ENCODE results near the gene HOXB6. TPM values are rescaled to one million over a fixed set of nuclear protein-coding genes. Genes with fewer than 3 reads are reported as not detected.

HOXB6 gene
- total and polyA plus RNA-seq, 9 donors: 0.25 to 10.3 (median 1.2) TPM

DNA sequence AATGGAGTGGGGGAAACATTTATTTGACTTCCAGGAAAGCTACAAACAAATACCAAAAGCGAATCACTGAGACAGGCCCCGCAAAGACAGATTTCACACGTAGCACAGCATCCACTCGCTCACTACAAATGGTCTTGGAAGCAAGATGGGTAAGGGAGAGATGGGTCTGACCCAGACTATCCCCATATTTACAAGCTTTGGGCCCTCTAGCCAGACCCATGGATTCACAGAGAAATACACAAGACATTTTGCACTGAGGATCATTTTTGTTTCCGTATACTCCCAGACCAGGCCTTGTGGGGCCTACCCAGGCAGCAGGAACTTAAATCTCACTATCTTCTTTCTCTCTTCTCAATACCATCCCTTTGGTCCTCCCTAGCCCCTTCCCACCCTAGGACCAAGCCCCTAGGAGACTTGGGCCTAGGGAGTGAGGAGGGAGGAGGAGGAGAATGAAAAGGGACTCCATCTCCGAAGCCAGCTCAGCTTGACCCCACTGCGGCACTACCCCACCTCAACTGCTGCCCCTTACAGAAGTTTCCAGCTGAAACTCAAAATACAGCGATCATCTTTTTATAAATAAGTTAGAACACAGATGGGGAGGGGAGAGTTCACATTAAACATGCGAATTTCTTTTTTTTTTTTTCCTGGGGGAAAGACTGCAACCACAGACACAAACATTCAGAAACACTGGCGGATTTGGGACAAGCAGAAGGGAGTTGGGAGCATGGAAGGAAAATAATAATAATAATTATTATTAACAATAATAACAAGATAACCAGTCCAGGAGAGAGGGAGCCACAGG is 13.3 kb downstream of the HOXB6 start:
- Histone ChIP-seq H3K27me3 (peaks cover 2% of the 10 kb centered on the region), H3K27ac (no peak overlapping the region), H3K36me3 (no peaks in the 10 kb centered on the region), H3K9me3 (peaks cover 0 to 8% of the 10 kb centered on the region in 2 donors), H3K4me1 (ENCODE audit: insufficient read depth) (no peaks in the 10 kb centered on the region), H3K4me3 (no peak overlapping the region)
- DNase-seq: no peak
- WGBS, 3 donors: 78 to 84% (median 80%) methylated on average over 10 of the region's 10 CpGs
- intact Hi-C loops (cut with DNase I): loop anchor here in 1 of 4 donors (10.0 kb wide), 1 partner anchor 237 kb away; no protein-coding TSS in a partner anchor
- no peak for TF ChIP-seq CTCF (IDR thresholded peaks at IDR 0.05)
- no peak for TF ChIP-seq EP300 (IDR thresholded peaks at IDR 0.05)
- TF ChIP-seq POLR2A (IDR thresholded peaks at IDR 0.05): no peak

- Histone ChIP-seq H3K27me3 (peaks cover 2% of the 10 kb centered on the region), H3K4me1 (ENCODE audit: insufficient read depth) (peaks cover 2% of the 10 kb centered on the region), H3K4me3 (no peak overlapping the region), H3K36me3 (no peaks in the 10 kb centered on the region), H3K27ac (no peak overlapping the region), H3K9me3 (peaks cover 0 to 8% of the 10 kb centered on the region in 2 donors)
- intact Hi-C loops (cut with DNase I): loop anchor here in 1 of 4 donors (10.0 kb wide), 1 partner anchor 236 kb away; no protein-coding TSS in a partner anchor
- TF ChIP-seq POLR2A (IDR thresholded peaks at IDR 0.05) (no peak), CTCF (IDR thresholded peaks at IDR 0.05) (no peak), EP300 (IDR thresholded peaks at IDR 0.05) (no peak)
- no peak for DNase-seq
These were observed 14.1 kb downstream of the HOXB6 start for GRCh38 chr17:48590607-48591161.

DNA sequence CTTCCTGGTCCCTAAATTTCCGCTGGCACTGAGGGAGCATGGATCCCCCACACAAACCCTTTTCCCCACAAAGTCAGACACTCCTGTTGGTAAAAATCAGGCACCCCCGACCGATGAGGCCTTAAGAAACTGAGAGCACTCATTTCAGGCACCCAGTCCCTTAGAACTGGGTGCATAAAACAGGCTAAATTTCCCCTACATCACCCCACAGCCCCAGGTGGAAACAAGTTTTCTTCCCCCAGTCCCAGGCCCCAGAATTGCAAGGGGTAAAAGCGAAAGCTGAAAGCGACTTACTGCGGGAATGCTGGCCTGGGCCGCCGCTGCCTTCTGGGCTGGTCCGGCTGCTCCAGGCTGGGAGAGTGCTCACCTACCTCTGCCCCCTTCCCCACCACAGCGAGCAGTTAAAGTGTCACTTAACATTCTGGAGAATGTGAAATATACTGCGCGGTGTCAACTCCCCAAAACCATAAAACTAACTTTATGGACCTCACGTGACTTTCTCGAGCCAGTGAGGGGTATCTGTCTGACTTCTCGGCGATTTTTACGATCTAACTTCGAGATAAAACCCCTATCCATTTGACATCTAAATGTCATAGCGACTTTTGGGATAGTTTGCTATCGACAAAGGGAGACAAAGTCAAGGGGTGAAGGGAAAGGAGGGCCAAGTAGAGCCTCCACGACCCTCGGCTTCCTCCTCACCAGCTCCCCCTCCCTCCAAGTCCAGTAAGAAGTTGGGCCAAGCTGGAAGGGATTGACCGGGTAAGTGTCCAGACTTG is 14.8 kb downstream of the HOXB6 start, which contains the start of gene HOXB3:
Gene HOXB3 (minus strand): TSS at position 411 of the 776 bp plus-strand sequence. CDS start 37,767 bp downstream, outside the sequence.
- H3K9me3 ChIP-seq: peaks cover 0 to 8% of the 10 kb centered on the region in 2 donors
- intact Hi-C loops (cut with DNase I): loop anchor here in 1 of 4 donors (10.0 kb wide), 1 partner anchor 235 kb away; no protein-coding TSS in a partner anchor
- H3K4me1 ChIP-seq (ENCODE audit: insufficient read depth): peaks cover 3% of the 10 kb centered on the region
- no peak within 1 kb of the TSS for H3K27ac ChIP-seq
- TF ChIP-seq CTCF (IDR thresholded peaks at IDR 0.05): no peak
- no peak for TF ChIP-seq POLR2A (IDR thresholded peaks at IDR 0.05)
- TF ChIP-seq EP300 (IDR thresholded peaks at IDR 0.05): no peak
- WGBS, 3 donors: 39 to 50% (median 45%) methylated on average over 23 of the region's 23 CpGs
- no peak for DNase-seq
- H3K27me3 ChIP-seq: no peaks in the 10 kb centered on the region
- H3K4me3 ChIP-seq: peak within 1 kb of the TSS; percentile 27
- no peaks in the 10 kb centered on the region for H3K36me3 ChIP-seq

All from ovary (tissue), 9 donors.